Nephron progenitor cell (in vitro differentiated cells): Measurements from ENCODE around the gene ZNF37A.
"Not testable (repeated sequence)": the region's sequence is repeated elsewhere in the genome, so short reads cannot be mapped to it uniquely, and the experiment has no call there.

ENCODE experiments used
- DNase-seq: peaks from one replicate; pipeline ENCODE4 v3.0.0; 2021
- H3K27ac Mint-ChIP-seq: 2 replicates; pipeline ENCODE4 v1.8.0; 2021; ENCODE audit warnings: mild to moderate bottlenecking, moderate library complexity, mixed read lengths
- H3K27me3 Mint-ChIP-seq: 2 replicates; pipeline ENCODE4 v1.8.0; 2021; ENCODE audit warnings: mild to moderate bottlenecking, low read depth, mixed read lengths; ENCODE audit not compliant: poor library complexity
- H3K36me3 Mint-ChIP-seq: 2 replicates; pipeline ENCODE4 v1.8.0; 2021; ENCODE audit warnings: low read depth, mixed read lengths
- H3K4me1 Mint-ChIP-seq: 2 replicates; pipeline ENCODE4 v1.8.0; 2021; ENCODE audit warnings: mixed read lengths
- H3K4me3 Mint-ChIP-seq: 2 replicates; pipeline ENCODE4 v1.8.0; 2021; ENCODE audit warnings: mild to moderate bottlenecking, moderate library complexity, mixed read lengths
- H3K9me3 Mint-ChIP-seq: 2 replicates; pipeline ENCODE4 v1.8.0; 2021; ENCODE audit warnings: mild to moderate bottlenecking, moderate library complexity, mixed read lengths
- TF ChIP-seq, protein P1 (sequence below): fragments of 200-600 bp; sonication (generic); IDR thresholded peaks from 2 replicates; pipeline ENCODE4 v1.5.0; 2021; ENCODE audit warnings: antibody characterized with exemption

Gene ZNF37A

DNA sequence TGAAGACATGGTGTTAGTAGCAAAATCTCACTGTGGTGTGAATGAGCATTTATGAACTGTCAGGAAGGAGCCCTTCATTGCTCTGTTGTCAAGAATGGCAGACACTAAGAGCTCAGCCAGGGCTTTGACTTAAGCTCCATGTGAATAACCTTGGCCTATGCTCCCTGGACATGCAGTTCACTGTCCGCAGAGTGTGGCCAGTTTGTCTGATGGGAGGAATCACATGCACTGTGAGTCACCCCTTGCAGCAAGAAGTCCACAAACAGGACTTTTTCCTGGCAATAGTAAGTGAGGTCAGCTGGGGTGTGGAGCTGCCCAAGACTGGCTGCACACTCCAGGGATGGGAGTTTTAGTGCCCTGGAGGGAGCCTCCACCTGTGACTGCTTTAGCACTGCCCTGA is 49.5 kb downstream of the ZNF37A start:
- TF ChIP-seq, protein P1, sequence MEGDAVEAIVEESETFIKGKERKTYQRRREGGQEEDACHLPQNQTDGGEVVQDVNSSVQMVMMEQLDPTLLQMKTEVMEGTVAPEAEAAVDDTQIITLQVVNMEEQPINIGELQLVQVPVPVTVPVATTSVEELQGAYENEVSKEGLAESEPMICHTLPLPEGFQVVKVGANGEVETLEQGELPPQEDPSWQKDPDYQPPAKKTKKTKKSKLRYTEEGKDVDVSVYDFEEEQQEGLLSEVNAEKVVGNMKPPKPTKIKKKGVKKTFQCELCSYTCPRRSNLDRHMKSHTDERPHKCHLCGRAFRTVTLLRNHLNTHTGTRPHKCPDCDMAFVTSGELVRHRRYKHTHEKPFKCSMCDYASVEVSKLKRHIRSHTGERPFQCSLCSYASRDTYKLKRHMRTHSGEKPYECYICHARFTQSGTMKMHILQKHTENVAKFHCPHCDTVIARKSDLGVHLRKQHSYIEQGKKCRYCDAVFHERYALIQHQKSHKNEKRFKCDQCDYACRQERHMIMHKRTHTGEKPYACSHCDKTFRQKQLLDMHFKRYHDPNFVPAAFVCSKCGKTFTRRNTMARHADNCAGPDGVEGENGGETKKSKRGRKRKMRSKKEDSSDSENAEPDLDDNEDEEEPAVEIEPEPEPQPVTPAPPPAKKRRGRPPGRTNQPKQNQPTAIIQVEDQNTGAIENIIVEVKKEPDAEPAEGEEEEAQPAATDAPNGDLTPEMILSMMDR: no peak

GRCh38 chr10:38146579-38147333 is 52.6 kb downstream of the ZNF37A start:
- TF ChIP-seq, protein P1: no peak
- Mint-ChIP-seq H3K36me3 (peaks cover 16% of the 10 kb centered on the region), H3K4me1 (no peaks in the 10 kb centered on the region), H3K27me3 (no peaks in the 10 kb centered on the region), H3K4me3 (no peak overlapping the region), H3K27ac (no peak overlapping the region), H3K9me3 (peaks cover 87% of the 10 kb centered on the region)
- DNase-seq: no peak

More for the DNA sequence above, 49.5 kb downstream of the ZNF37A start:
- Mint-ChIP-seq H3K4me1 (no peaks in the 10 kb centered on the region), H3K9me3 (peaks cover 92% of the 10 kb centered on the region), H3K36me3 (peaks cover 32% of the 10 kb centered on the region), H3K4me3 (no peak overlapping the region), H3K27ac (no peak overlapping the region), H3K27me3 (no peaks in the 10 kb centered on the region)
- no peak for DNase-seq

- Mint-ChIP-seq H3K4me3 (no peak overlapping the region), H3K4me1 (no peaks in the 10 kb centered on the region), H3K36me3 (peaks cover 14% of the 10 kb centered on the region), H3K27me3 (no peaks in the 10 kb centered on the region), H3K9me3 (peaks cover 85% of the 10 kb centered on the region), H3K27ac (no peak overlapping the region)
- no peak for DNase-seq
- TF ChIP-seq, protein P1: no peak
Measured at GRCh38 chr10:38147686-38148085, 53.5 kb downstream of the ZNF37A start.

DNA sequence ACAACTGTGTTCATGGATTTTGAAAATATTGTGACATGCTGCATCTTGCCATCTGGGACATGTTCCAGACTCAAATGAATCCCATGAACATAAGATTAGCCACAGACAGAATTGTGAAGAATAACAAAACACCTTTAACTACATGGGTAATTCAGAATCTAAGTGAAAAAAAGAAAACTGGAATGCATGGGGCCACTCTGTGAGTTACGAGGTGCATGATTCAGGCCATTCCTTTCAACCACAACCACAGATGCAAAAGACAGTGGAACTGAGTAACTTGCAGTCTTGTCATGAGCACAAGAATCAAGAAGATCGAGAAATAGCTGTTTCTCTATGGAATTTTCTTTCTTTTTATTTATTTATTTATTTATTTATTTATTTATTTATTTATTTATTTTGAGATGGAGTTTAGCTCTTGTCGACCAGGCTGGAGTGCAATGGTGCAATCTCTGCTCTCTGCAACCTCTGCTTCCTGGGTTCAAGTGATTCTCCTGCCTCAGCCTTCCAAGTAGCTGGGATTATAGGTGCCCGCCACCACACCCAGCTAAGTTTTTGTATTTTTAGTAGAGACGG is 56.8 kb downstream of the ZNF37A start:
- peaks cover 91% of the 10 kb centered on the region for H3K9me3 Mint-ChIP-seq
- not testable (repeated sequence) for H3K4me3 Mint-ChIP-seq, H3K36me3 Mint-ChIP-seq, H3K4me1 Mint-ChIP-seq, H3K27me3 Mint-ChIP-seq, H3K27ac Mint-ChIP-seq, DNase-seq

DNA sequence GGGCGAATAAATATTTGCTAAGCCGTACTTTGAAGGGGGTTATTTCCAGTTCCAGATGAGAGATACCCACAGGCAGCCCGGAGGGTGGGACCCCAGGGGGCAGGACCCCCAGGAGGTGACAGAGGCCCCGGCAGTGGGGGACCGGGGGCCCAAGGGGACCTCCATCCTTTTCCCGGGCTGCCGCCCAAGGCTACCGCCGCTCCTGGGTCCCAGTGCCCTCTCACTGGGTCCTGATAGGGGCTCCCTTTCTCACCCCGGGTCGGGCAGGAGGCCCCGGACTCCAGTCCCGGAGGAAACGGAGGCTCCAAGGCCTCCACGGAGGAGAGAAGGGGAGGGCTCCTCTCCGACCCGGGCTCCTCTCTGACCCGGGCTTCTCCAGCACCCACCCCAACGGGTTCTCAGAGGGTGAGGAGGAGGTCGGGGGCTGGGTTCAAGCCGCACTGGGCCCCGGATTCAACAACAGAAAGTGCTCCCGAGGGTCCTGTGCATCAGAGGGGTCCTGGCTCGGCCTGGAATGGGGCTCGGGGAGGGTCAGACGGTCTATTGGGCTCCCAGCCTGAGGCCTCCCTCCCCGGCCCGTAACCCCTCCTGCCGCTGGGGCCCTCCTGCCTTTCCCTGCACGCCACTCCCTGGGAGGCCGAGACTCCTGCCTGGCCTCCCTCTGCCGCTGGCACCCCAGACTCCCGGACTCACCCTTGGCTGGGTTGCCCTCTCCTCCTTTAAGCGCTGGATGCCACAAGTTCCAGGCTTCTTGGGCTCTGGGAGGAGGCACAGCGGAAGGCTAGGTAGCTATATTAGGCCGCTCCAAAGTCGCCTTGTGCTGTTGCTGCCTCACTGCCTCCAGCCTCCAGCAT is 62.5 kb downstream of the ZNF37A start:
- Mint-ChIP-seq H3K27me3 (no peaks in the 10 kb centered on the region), H3K4me3 (no peak overlapping the region), H3K36me3 (peaks cover 4% of the 10 kb centered on the region), H3K4me1 (no peaks in the 10 kb centered on the region), H3K27ac (no peak overlapping the region), H3K9me3 (peaks cover 92% of the 10 kb centered on the region)
- no peak for DNase-seq
- TF ChIP-seq, protein P1: no peak

DNA sequence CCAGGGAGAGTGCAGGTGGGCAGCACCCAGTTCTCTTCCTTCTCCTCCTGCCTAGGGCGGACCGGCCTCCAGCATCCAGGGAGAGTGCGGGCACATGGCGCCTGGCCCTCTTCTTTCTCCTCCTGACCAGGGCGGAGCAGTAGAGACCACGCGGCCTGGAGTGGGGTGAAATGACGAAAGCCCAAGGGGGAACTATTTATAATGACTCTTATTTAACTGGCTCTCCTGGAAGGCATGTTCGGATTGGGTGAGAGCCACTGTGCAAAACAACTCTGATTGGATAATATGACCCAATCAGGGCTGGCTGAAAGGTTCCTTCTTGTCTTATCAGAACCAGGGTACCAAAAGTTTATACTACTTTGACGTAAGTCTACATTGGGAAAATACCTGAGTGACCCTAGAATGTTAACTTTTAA is 63.1 kb downstream of the ZNF37A start:
- H3K27me3 Mint-ChIP-seq: no peaks in the 10 kb centered on the region
- H3K36me3 Mint-ChIP-seq: peaks cover 4% of the 10 kb centered on the region
- H3K4me1 Mint-ChIP-seq: no peaks in the 10 kb centered on the region
- TF ChIP-seq, protein P1: no peak
- no peak overlapping the region for H3K27ac Mint-ChIP-seq
- peaks cover 93% of the 10 kb centered on the region for H3K9me3 Mint-ChIP-seq
- no peak for DNase-seq
- H3K4me3 Mint-ChIP-seq: no peak overlapping the region
